ENCODE measurements around the gene MBOAT7. TPM values are rescaled to one million over a fixed set of nuclear protein-coding genes. Genes with fewer than 3 reads are reported as not detected.
"Not testable (repeated sequence)": the region's sequence is repeated elsewhere in the genome, so short reads cannot be mapped to it uniquely, and the experiment has no call there.

The MBOAT7 gene
- polyA plus RNA-seq, 1 donor from 2014 or later = 19.0 TPM

DNA sequence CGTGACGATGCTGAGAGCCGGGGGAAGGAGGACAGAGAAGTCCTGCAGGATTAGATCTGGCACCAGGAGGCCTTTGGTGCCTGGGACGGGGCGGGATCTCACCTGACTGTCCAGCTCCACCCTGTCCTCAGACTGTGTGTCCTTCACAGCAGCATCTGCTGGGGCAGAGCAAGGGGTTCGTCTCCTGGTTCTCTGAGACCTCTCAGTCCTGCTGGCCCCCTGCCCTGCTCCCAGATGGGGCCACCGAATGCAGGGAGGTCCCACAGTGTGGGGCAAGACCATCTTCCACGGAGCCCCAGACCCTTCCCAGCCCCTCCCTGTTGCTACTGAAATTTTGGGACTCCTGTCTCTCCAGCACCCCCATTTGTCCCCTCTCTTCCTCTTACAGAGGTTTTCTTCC, 28.9 kb upstream of the MBOAT7 start:
- H3K27me3 ChIP-seq (ENCODE audit: insufficient read depth, low read depth, low read length) = no peaks in the 10 kb centered on the region
- H3F3A ChIP-seq (ENCODE audit: insufficient read depth, low read length, poor library complexity, severe bottlenecking) = no peaks in the 10 kb centered on the region
- H3K4me3 ChIP-seq (ENCODE audit: low read length) = no peak overlapping the region
- no peak overlapping the region for H2AFZ ChIP-seq (ENCODE audit: low read depth, low read length)
- H3K9ac ChIP-seq (ENCODE audit: low read length) = no peak overlapping the region
- no peak overlapping the region for H3K27ac ChIP-seq (ENCODE audit: low read length)
- no peaks in the 10 kb centered on the region for H3K79me2 ChIP-seq (replicated peaks; ENCODE audit: insufficient read depth, low read length)
- no peak for TF ChIP-seq MXI1 (conservative IDR thresholded peaks at IDR 0.05; ENCODE audit: poor library complexity, severe bottlenecking)
- no peak for TF ChIP-seq POLR2AphosphoS5 (IDR thresholded peaks at IDR 0.05)
- TF ChIP-seq TAF1 (IDR thresholded peaks at IDR 0.05; ENCODE audit: low read depth) = no peak
- no peak for TF ChIP-seq EP300 (conservative IDR thresholded peaks at IDR 0.05; ENCODE audit: poor library complexity, severe bottlenecking)
- TF ChIP-seq, protein P1, sequence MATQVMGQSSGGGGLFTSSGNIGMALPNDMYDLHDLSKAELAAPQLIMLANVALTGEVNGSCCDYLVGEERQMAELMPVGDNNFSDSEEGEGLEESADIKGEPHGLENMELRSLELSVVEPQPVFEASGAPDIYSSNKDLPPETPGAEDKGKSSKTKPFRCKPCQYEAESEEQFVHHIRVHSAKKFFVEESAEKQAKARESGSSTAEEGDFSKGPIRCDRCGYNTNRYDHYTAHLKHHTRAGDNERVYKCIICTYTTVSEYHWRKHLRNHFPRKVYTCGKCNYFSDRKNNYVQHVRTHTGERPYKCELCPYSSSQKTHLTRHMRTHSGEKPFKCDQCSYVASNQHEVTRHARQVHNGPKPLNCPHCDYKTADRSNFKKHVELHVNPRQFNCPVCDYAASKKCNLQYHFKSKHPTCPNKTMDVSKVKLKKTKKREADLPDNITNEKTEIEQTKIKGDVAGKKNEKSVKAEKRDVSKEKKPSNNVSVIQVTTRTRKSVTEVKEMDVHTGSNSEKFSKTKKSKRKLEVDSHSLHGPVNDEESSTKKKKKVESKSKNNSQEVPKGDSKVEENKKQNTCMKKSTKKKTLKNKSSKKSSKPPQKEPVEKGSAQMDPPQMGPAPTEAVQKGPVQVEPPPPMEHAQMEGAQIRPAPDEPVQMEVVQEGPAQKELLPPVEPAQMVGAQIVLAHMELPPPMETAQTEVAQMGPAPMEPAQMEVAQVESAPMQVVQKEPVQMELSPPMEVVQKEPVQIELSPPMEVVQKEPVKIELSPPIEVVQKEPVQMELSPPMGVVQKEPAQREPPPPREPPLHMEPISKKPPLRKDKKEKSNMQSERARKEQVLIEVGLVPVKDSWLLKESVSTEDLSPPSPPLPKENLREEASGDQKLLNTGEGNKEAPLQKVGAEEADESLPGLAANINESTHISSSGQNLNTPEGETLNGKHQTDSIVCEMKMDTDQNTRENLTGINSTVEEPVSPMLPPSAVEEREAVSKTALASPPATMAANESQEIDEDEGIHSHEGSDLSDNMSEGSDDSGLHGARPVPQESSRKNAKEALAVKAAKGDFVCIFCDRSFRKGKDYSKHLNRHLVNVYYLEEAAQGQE (IDR thresholded peaks at IDR 0.05; ENCODE audit: borderline replicate concordance) = no peak
- no peak for TF ChIP-seq EZH2 (IDR thresholded peaks at IDR 0.05; ENCODE audit: borderline replicate concordance, insufficient read depth, low read length, poor library complexity, severe bottlenecking)
- TF ChIP-seq, protein P2, sequence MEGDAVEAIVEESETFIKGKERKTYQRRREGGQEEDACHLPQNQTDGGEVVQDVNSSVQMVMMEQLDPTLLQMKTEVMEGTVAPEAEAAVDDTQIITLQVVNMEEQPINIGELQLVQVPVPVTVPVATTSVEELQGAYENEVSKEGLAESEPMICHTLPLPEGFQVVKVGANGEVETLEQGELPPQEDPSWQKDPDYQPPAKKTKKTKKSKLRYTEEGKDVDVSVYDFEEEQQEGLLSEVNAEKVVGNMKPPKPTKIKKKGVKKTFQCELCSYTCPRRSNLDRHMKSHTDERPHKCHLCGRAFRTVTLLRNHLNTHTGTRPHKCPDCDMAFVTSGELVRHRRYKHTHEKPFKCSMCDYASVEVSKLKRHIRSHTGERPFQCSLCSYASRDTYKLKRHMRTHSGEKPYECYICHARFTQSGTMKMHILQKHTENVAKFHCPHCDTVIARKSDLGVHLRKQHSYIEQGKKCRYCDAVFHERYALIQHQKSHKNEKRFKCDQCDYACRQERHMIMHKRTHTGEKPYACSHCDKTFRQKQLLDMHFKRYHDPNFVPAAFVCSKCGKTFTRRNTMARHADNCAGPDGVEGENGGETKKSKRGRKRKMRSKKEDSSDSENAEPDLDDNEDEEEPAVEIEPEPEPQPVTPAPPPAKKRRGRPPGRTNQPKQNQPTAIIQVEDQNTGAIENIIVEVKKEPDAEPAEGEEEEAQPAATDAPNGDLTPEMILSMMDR (IDR thresholded peaks at IDR 0.05; ENCODE audit: poor library complexity, severe bottlenecking) = no peak
- TF ChIP-seq SMC3 (conservative IDR thresholded peaks at IDR 0.05; ENCODE audit: poor library complexity) = no peak
- H4K20me1 ChIP-seq (ENCODE audit: insufficient read depth) = no peaks in the 10 kb centered on the region
- no peak overlapping the region for H3K4me2 ChIP-seq (ENCODE audit: low read length)
- H3K9me2 ChIP-seq (ENCODE audit: insufficient read depth, low read length) = no peaks in the 10 kb centered on the region
- no peaks in the 10 kb centered on the region for H3K9me3 ChIP-seq (ENCODE audit: low read length)
- H3K36me3 ChIP-seq (ENCODE audit: insufficient read depth, low read length) = no peaks in the 10 kb centered on the region

DNA sequence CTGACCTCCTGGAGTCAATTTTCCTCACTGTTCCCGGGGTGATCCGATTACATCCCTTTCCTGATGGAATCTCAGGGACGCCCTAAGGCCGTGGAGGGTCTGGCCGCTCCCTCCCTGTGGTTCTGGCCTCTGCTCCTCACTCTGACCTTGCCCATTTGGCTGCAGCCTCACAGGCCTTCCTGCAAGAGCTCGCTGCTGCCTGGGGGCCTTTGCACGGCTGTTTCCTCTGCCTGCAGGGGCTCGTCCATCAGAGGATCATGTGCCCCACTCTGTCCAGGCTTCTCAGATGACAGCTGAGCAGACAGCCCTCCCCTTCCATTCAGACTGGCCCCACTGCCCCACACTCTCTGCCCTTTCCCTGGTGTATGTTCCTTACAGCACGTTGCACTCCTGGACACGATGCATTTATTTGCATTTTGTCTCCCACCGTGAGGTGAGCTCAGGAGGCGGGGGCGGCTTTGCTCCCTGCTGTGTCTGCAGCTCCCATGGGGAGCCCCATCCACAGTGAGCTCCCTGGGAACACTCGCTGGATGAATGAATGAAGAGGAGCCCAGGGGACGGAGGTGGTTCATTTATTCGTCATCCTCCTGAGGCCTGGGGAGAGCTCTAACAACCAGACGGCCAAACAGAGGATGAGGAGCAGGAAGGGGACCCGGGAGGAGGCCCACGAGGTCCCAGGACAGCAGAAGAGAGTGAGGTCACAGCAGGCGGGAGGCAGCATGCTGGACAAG, 28.3 kb upstream of the MBOAT7 start:
- H4K20me1 ChIP-seq (ENCODE audit: insufficient read depth); H3K4me2 ChIP-seq (ENCODE audit: low read length); H2AFZ ChIP-seq (ENCODE audit: low read depth, low read length); H3K4me3 ChIP-seq (ENCODE audit: low read length); H3K27me3 ChIP-seq (ENCODE audit: insufficient read depth, low read depth, low read length); H3K27ac ChIP-seq (ENCODE audit: low read length); H3K79me2 ChIP-seq (replicated peaks; ENCODE audit: insufficient read depth, low read length); H3F3A ChIP-seq (ENCODE audit: insufficient read depth, low read length, poor library complexity, severe bottlenecking); H3K9me2 ChIP-seq (ENCODE audit: insufficient read depth, low read length); H3K36me3 ChIP-seq (ENCODE audit: insufficient read depth, low read length); H3K9ac ChIP-seq (ENCODE audit: low read length); H3K9me3 ChIP-seq (ENCODE audit: low read length): not testable (repeated sequence)

DNA sequence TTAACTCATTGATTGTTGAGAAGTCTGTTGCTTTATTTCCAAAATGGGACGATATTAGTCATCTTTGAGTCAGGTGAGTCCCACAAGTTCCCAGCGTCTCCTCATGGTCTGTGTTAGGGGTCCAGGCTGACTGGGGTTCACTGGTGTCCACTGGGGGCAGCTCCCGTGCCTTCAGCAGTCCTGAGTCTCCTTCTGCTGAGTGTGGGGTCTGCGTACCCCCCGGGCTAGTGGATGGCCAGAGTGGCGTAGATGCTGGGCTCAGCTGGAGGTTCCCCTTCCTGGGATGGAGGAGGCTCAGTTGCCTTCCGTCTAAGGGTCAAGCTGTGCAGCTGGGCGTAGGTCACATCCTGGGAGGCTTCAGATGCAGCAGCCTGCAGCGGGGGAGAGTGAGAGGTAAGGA, 27.5 kb upstream of the MBOAT7 start:
- Histone ChIP-seq H3K9me2 (ENCODE audit: insufficient read depth, low read length) (no peaks in the 10 kb centered on the region), H3K9me3 (ENCODE audit: low read length) (no peaks in the 10 kb centered on the region), H3K27me3 (ENCODE audit: insufficient read depth, low read depth, low read length) (no peaks in the 10 kb centered on the region), H2AFZ (ENCODE audit: low read depth, low read length) (no peak overlapping the region), H3K4me2 (ENCODE audit: low read length) (no peak overlapping the region), H3F3A (ENCODE audit: insufficient read depth, low read length, poor library complexity, severe bottlenecking) (no peaks in the 10 kb centered on the region), H3K79me2 (replicated peaks; ENCODE audit: insufficient read depth, low read length) (no peaks in the 10 kb centered on the region), H3K27ac (ENCODE audit: low read length) (no peak overlapping the region), H3K36me3 (ENCODE audit: insufficient read depth, low read length) (no peaks in the 10 kb centered on the region), H3K9ac (ENCODE audit: low read length) (no peak overlapping the region), H4K20me1 (ENCODE audit: insufficient read depth) (no peaks in the 10 kb centered on the region), H3K4me3 (ENCODE audit: low read length) (no peak overlapping the region)
- TF ChIP-seq SMC3 (conservative IDR thresholded peaks at IDR 0.05; ENCODE audit: poor library complexity) = no peak
- TF ChIP-seq TAF1 (IDR thresholded peaks at IDR 0.05; ENCODE audit: low read depth) = no peak
- TF ChIP-seq POLR2AphosphoS5 (IDR thresholded peaks at IDR 0.05) = no peak
- TF ChIP-seq, protein P1 (IDR thresholded peaks at IDR 0.05; ENCODE audit: borderline replicate concordance) = no peak
- no peak for TF ChIP-seq RAD21 (conservative IDR thresholded peaks at IDR 0.05)
- TF ChIP-seq MXI1 (conservative IDR thresholded peaks at IDR 0.05; ENCODE audit: poor library complexity, severe bottlenecking) = no peak
- no peak for TF ChIP-seq EZH2 (IDR thresholded peaks at IDR 0.05; ENCODE audit: borderline replicate concordance, insufficient read depth, low read length, poor library complexity, severe bottlenecking)
- no peak for TF ChIP-seq EP300 (conservative IDR thresholded peaks at IDR 0.05; ENCODE audit: poor library complexity, severe bottlenecking)

All from neural cell (in vitro differentiated cells).